Ovary (tissue), 9 donors: ENCODE measurements around the gene DKK2. TPM values are rescaled to one million over a fixed set of nuclear protein-coding genes. Genes with fewer than 3 reads are reported as not detected.

ENCODE experiments used
- DNase-seq, 5 donors: peaks; one replicate each; pipeline ENCODE4 v3.0.0-alpha.2; 2019 to 2020
- H3K27ac ChIP-seq, 2 donors: fragments of 200-600 bp; one replicate each; pipeline versions ENCODE4 v1.5.1 to v1.8.0; 2019 to 2022
- H3K27me3 ChIP-seq: fragments of 200-600 bp; one replicate; pipeline ENCODE4 v1.8.0; 2022
- H3K36me3 ChIP-seq: fragments of 200-600 bp; sonication (generic); one replicate; pipeline ENCODE4 v1.5.1; 2019
- H3K4me1 ChIP-seq: one replicate; pipeline ENCODE4 v1.8.1; 2013; ENCODE audit warnings: mild to moderate bottlenecking, moderate library complexity; ENCODE audit not compliant: insufficient read depth
- H3K4me3 ChIP-seq: fragments of 200-600 bp; sonication (generic); one replicate; pipeline ENCODE4 v1.5.1; 2017
- H3K9me3 ChIP-seq, 2 donors: fragments of 200-600 bp in 1 of 2; sonication (generic) in 1 of 2; one replicate each; pipeline versions ENCODE4 v1.5.1 to v1.8.1; 2013 to 2019; ENCODE audit warnings: mild to moderate bottlenecking in 1 of 2, moderate library complexity in 1 of 2
- EP300 ChIP-seq: sonication (generic); formaldehyde crosslinking; IDR thresholded peaks from one replicate; pipeline ENCODE4 v1.6.1; 2017; ENCODE audit warnings: antibody characterized with exemption
- POLR2A ChIP-seq: fragments of 450-650 bp; IDR thresholded peaks from one replicate; pipeline ENCODE4 v1.6.1; 2017; ENCODE audit warnings: antibody characterized with exemption, mild to moderate bottlenecking, moderate library complexity
- WGBS, 3 donors: extraction: QIAGEN DNeasy Blood & Tissue Kit in 1 of 3; methylation state at CpG; one replicate each; pipeline versions ENCODE4 v1.1.5 to v1.1.7; 2013 to 2017; 5-methylcytosine and 5-hydroxymethylcytosine counted together
- intact Hi-C, 4 donors: fragments of 100-400 bp; cut with DNase I; formaldehyde crosslinking; loops; one replicate each; pipeline versions ENCODE4 v1.11.0 to v1.15.1; 2022 to 2023
- polyA plus RNA-seq, 2 donors: library from polyadenylated mRNA; stranded (reverse); fragments of 200-250 nt in 1 of 2; fragments of 350-450 nt in 1 of 2; fragmentation: Illumina TruSeq in 1 of 2; extraction: RNeasy Lipid Tissue Mini Kit (QIAGEN cat#74804) in 1 of 2; gene quantifications; one replicate each; pipeline ENCODE4 v1.2.3, GENCODE V29; 2013 to 2014
- total RNA-seq, 7 donors: library from RNA; depleted of rRNA in 2 of 7; stranded (reverse); fragments of >200 nt in 2 of 7; fragmentation: NEBNext Ultra II Directional in 3 of 7; extraction: Animal tissue kit (Norgen Biotek cat#: 25700) in 3 of 7; gene quantifications; one replicate each; pipeline versions ENCODE4 v1.1.0 to v1.2.4, GENCODE V29; 2016 to 2023
- TF ChIP-seq, protein P1 (sequence below), 3 donors: fragments of 450-650 bp in 2 of 3; fragments of 200-600 bp in 1 of 3; IDR thresholded peaks; one replicate each; pipeline versions ENCODE4 v1.5.1 to v1.8.0; 2016 to 2022; ENCODE audit warnings: antibody characterized with exemption in 3 of 3, mild to moderate bottlenecking in 1 of 3
- donor health status: DM: no; HTN: no; CAD: no; lungs with moderate emphysema.
- donor health status: DM: no; HTN: no; CAD: no.
- donor health status: Bipolar disorder and iron deficiency.
- donor health status: DM: yes; HTN: yes; CAD: no.
- donor health status: DM: no; HTN: no; CAD: no.
- donor health status: DM: yes; HTN: yes; CAD: no.

DKK2 gene
- total and polyA plus RNA-seq, 9 donors, result 0.30 to 3.8 (median 0.62) TPM

DNA sequence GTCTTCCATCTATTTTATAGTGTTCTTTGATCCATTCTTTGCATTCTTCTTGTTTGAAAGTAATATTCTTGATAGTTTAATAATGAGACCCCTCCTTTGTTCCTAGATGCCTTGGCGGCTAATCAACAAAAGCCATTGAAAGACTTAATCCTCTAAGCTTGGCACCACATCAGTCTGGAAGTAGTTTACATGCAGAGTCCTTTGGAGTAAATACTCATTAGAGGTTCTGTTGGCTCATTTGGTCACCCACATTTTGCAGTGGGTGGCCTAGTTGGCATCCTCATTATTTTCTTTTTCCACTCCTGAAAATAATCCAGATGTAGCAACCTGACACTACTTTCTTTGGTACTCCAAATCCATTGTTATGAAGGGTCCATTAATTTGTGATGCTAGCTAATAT lies 64.5 kb downstream of the DKK2 start:
- no peaks in the 10 kb centered on the region for H3K36me3 ChIP-seq
- no peak overlapping the region for H3K27ac ChIP-seq
- no peaks in the 10 kb centered on the region for H3K27me3 ChIP-seq
- intact Hi-C loops, result no loop called here
- no peaks in the 10 kb centered on the region for H3K4me1 ChIP-seq
- WGBS, 3 donors, result 91 to 97% (median 94%) methylated on average over 1 of the region's 1 CpG
- TF ChIP-seq EP300 (no peak), POLR2A (no peak)
- TF ChIP-seq, protein P1, sequence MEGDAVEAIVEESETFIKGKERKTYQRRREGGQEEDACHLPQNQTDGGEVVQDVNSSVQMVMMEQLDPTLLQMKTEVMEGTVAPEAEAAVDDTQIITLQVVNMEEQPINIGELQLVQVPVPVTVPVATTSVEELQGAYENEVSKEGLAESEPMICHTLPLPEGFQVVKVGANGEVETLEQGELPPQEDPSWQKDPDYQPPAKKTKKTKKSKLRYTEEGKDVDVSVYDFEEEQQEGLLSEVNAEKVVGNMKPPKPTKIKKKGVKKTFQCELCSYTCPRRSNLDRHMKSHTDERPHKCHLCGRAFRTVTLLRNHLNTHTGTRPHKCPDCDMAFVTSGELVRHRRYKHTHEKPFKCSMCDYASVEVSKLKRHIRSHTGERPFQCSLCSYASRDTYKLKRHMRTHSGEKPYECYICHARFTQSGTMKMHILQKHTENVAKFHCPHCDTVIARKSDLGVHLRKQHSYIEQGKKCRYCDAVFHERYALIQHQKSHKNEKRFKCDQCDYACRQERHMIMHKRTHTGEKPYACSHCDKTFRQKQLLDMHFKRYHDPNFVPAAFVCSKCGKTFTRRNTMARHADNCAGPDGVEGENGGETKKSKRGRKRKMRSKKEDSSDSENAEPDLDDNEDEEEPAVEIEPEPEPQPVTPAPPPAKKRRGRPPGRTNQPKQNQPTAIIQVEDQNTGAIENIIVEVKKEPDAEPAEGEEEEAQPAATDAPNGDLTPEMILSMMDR (IDR thresholded peaks at IDR 0.05), result no peak
- H3K4me3 ChIP-seq, result no peak overlapping the region
- no peak for DNase-seq
- no peaks in the 10 kb centered on the region for H3K9me3 ChIP-seq

DNA sequence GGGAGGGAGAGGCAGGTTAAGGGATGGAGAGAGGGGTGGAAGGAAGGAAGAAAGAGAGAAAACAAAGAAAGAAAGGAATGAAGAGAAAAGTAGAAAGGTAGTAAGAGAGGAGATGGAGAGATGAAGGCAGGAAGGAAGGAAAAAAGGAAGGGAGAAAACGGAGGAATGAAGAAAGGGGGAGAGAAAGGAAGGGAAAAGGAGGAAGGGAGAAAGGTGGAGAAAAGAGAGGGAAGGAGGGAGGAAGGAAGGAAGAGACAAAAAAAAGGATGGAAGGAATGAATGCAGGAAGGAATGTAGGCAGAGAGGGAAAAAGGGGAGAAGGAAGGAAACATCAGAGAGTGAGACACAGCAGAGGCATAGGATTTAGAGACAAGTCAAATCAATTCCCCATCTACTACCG lies 68.2 kb downstream of the DKK2 start:
- no peak for DNase-seq
- intact Hi-C loops, result no loop called here
- H3K9me3 ChIP-seq, result no peaks in the 10 kb centered on the region
- no peaks in the 10 kb centered on the region for H3K27me3 ChIP-seq
- TF ChIP-seq, protein P1 (IDR thresholded peaks at IDR 0.05), result no peak
- TF ChIP-seq POLR2A (no peak), EP300 (no peak)
- no peaks in the 10 kb centered on the region for H3K4me1 ChIP-seq
- no peak overlapping the region for H3K27ac ChIP-seq
- WGBS, 3 donors, result 75 to 84% (median 79%) methylated on average over 2 of the region's 2 CpGs
- no peaks in the 10 kb centered on the region for H3K36me3 ChIP-seq
- H3K4me3 ChIP-seq, result no peak overlapping the region

- 39 to 42% (median 40%) methylated on average over 3 of the region's 3 CpGs for WGBS, 3 donors
Measured at GRCh38 chr4:106953036-106953705, 82.9 kb downstream of the DKK2 start.

GRCh38 chr4:106951891-106952290 lies 84.2 kb downstream of the DKK2 start:
- Histone ChIP-seq H3K36me3 (no peaks in the 10 kb centered on the region), H3K27me3 (no peaks in the 10 kb centered on the region), H3K27ac (no peak overlapping the region), H3K9me3 (no peaks in the 10 kb centered on the region), H3K4me3 (no peak overlapping the region), H3K4me1 (no peaks in the 10 kb centered on the region)
- intact Hi-C loops, result no loop called here
- no peak for DNase-seq
- TF ChIP-seq POLR2A (no peak), EP300 (no peak)
- TF ChIP-seq, protein P1 (IDR thresholded peaks at IDR 0.05), result no peak
- WGBS, 3 donors, result 89 to 95% (median 91%) methylated on average over 2 of the region's 2 CpGs

More at GRCh38 chr4:106953036-106953705, 82.9 kb downstream of the DKK2 start:
- no peak for TF ChIP-seq EP300
- no peak for TF ChIP-seq POLR2A
- TF ChIP-seq, protein P1 (IDR thresholded peaks at IDR 0.05), result no peak
- Histone ChIP-seq H3K9me3 (no peaks in the 10 kb centered on the region), H3K36me3 (no peaks in the 10 kb centered on the region), H3K4me1 (no peaks in the 10 kb centered on the region), H3K27me3 (no peaks in the 10 kb centered on the region), H3K27ac (no peak overlapping the region), H3K4me3 (no peak overlapping the region)
- intact Hi-C loops, result no loop called here
- no peak for DNase-seq
